Measurements from ENCODE around the gene DENND4B.

Gene DENND4B

DNA sequence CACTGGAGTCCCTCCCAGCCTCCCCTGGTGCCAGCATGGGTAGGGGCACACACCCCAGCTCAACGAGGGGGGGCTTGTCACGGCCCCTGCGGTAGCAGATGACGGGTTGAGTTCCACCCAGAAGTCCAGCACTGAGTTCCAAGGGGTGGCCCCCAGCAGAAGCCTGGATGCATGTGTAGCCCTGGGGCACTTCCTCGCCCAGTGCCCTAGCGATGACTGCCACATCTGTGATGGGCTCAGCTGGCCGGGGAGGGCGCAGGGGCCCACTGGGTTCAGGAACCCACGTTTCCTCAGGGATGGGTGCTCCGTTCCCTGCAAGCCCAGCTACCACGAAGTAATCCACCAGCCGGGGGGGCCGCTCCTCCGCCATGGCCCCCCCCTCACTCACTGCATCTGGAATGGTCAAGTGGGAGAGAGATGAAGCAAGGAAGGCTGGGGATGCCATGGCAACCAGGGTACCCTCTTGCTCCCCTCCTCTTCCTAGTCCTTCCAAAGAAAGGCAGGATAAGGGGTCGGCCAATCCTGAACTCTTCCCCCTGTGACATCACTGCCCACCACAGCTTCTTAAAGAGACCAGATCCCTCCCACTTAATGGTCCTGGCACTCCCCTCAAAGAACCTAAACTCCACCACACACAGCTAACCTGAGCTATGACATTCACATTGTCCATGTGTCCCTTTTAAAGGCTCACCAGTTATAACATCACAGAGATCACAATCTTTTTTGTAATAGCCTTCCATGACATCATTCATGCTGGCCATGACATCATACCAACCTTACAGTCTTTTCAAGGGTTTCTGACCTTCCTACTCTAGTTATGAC, 2.3 kb downstream of the DENND4B start:
- DNase-seq = no peak

DNA sequence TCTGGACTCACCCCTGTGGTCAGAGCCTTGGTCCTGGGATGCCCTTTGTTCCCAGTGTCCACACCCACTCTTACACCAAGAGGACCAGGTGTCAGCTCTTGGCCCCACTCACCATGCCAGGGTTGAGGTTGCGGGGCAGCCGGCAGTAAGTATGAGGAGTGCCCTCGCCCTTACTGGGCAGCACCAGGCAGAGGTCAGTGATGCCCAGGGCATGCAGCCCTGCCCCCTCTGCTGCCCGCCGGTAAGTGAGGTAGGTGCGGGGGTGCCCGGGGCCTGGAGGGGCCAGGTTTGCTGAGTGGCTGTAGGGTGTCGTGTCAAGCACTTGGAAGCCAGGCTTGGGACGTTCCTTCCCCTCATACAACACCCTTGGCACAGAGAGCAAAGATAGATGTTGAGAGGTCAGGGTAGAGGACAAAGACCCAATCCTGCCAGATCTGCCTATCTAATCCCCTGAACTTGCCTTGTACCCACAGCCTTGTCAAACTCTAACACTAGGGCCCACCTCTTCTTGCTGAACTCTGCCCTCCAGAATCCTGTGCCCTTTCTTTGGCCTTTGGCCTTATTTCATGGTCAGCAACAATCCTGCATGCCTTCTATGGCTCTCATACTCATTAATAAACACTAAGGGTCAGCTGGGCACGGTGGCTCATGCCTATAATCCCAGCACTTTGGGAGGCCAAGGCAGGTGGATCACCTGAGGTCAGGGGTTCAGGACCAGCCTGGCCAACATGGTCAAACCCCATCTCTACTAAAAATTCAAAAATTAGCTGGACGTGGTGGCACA, 3.6 kb downstream of the DENND4B start:
- no peak for DNase-seq

DNA sequence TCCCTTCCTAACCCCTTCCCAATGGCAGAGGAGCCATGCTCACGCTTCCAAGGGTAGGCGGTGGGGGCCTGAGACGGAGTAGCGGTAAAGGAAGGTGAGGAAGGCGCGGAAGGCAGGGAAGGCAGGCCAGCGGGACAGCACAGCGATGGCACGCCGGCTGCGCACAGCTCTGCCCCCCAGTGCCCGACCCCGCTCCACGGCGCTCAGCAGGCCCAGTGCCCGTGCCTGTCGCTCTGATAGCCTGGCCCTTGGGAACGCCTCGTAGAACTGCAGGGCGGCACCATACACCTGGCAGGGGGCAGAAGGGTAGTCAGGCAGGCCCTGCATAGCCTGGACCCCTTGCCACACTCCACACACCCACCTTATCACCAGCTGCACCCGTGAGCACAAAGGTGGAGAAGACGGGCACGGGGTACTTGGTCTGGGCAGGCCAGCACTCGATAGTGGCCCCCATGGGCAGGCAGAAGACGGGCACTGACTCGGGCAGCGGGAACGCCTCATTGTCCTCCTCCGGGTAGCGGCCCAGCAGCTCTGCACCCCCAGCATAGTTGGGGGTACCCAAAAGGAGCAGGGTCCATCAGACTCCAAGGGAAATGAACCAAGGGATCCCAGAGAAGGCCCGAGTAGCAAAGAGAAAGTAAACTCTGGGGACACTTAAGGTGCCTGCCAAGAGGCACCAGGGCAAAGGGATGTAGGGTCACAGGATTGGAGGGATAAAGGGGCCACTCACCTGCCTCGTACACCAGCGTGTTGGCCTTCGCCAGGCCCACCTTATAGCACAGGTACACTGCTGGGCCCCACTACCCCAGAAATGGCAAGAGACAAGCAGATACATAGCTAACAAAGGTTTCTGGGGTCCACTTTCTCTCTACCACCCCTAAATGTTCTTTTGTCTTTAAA, 4.4 kb downstream of the DENND4B start:
- no peak for DNase-seq

DNA sequence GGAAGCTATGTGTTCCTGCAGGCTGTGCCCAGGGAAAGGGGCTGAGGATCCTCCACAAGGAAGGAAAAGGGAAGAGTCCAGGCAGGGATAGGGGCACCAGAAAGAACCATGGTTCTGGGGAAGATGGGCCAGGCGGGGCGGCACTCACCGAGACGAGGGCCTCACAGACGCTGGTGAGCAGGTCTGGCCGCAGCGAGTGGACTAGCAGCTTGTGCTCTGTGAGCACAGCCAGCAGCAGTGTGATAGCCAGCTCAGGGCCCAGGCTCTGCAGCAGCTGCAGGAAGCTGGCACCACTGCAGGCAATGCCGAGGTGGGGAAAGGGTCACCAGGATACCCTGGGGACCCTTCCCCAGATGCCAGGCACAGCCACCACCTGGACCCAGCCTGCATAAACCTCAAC, 5.8 kb downstream of the DENND4B start:
- no peak for DNase-seq

DNA sequence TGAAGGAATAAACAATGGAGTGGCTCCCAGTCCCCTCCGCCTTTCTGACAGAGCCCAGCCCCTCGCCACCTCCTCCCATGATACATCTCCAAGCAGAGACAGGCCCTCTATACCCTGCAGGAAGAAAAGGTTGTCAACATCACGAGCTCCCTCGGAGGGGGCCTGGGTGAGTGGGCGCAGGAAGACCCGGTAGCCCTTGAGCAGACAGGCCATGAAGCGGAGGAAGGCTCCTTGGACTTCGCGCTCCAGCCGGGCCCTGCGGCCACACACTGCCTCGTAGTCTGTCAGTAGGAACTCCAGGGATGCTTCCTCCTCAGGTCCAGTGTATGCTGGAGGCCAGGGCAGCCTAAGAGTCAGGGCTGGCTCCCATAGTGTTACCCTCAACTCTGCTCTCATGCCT, 7.0 kb downstream of the DENND4B start:
- DNase-seq = no peak

DNA sequence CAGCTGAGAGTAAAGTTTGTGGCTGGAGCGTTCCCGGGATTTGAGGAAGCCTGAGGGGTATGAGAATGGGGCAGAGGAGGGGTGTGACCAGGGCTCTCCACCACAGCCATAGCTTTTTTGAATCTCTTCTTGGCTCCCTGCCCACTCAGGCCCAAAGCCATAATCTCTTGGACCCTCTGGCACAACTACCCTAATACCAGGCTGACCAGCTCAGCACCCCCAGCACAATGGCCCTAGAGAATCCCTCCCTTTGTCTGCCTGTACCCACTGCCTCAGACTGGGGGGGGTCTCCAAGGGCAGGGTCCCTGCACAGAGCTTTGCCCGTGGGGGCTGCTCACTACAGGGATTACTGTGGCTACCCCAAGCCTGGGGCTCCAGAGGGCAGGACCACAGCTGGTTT, 7.5 kb downstream of the DENND4B start:
- no peak for DNase-seq

DNA sequence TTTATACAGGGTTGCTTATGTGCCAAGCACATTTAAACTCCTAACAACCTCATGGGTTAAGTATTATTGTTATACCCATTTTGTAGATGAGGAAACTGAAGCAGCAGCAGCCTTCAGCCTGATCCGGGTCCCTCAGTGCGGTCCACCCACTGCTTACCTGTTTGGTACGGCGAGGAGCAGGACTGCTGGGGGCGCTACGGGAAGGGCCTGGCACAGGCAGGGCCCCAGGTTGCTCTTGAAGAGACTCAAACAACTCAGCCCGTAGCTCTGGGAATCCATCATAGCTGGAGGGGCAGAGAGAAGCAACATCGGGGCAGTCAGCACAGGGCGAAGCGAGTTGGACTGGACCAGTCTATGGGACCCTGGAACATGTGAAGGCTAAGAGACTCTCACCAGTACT, 9.2 kb downstream of the DENND4B start:
- DNase-seq = no peak

DNA sequence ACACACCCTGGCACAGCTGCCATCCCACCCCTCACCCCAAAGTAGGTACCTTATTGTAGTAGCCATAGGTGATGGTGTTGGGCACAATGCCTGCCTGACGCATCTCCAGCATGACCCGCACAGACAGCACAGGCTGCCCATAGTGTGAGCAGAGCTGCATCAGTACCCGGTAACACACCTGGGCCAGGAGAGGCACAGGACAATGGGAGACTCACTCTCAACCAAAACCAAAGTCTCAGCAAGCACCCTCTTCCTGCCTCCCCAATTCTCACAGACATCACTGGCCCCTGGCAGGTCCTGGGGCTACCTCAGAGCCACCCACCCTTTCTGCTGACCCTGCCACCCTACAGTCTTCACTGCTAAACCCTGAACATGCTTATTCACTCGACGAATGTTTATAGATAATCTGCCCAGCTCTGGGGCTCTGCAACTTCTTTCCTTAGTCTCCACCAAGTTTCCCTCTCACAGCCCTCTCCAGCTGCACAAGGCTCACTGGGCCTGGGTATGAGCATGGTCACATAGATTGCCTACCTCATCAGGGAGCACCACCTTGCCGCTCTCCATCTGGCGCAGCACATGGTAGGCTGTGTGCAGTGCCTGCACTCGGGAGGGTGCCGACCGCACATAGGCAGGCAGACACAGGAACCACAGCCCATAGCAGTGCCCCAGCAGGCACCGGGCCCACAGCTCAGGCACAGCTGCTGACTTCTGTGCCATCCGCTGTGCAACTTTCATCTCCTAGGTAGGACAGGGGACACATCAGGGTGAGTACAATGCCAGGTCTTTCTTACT, 10.3 kb downstream of the DENND4B start:
- DNase-seq = no peak

DNA sequence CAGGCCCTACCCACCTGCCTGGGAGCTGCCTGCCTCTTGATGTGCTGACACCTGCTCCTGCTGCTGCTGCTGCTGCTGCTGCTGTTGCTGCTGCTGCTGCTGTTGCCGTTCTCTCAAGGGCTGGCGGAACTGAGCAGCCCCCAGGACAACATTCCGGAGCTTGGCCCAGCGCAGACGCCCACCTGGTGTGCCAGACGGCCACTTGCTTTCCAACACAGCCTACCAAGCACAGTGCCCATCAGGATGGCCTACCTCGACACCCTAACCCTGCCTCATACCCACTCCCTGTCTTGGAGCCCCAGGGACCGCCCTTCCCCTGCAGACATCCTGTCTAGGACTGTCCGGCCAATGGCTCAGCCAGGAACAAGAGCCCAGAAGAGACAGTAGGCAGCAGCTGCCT, 11.8 kb downstream of the DENND4B start:
- no peak for DNase-seq

DNA sequence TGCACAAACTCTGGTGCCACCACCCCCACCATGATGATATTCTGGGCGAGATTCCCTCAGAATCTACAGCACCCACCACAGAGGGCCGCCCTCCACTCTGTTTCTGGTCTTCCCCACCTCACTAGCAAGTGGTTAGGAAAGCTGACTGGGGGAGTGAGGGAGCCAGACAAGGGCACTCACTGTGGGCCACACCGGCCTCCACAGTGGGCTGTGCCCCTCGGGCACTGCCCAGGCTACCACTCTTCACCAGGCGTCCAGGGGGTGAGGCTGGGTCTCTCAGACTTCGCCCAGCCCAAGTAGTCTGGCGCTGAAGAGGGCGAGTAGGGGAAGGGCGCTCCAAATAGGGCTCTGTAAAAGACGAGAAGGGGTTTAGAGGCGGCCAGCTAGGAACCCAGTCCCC, 12.6 kb downstream of the DENND4B start:
- DNase-seq = no peak

DNA sequence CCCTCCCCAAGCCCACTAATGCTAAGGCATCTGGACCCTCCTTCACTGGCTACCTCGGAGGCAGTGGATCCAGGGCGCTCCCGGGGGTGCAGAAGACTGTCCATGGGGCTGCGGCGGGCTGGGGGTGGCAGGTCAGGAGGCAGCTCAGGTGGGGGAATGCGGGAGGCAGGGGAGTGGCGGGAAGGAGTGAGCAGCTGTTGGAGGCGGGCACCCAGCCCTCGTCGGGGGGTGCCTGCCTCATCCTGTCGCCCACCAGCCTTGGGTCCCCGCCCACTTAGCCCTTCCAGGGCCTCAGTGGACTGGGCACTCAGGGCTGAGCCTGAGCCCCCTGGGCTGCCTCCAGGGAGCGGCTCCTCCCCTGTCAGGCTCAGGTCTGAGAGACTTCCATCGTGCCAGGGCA, 13.1 kb downstream of the DENND4B start:
- no peak for DNase-seq

DNA sequence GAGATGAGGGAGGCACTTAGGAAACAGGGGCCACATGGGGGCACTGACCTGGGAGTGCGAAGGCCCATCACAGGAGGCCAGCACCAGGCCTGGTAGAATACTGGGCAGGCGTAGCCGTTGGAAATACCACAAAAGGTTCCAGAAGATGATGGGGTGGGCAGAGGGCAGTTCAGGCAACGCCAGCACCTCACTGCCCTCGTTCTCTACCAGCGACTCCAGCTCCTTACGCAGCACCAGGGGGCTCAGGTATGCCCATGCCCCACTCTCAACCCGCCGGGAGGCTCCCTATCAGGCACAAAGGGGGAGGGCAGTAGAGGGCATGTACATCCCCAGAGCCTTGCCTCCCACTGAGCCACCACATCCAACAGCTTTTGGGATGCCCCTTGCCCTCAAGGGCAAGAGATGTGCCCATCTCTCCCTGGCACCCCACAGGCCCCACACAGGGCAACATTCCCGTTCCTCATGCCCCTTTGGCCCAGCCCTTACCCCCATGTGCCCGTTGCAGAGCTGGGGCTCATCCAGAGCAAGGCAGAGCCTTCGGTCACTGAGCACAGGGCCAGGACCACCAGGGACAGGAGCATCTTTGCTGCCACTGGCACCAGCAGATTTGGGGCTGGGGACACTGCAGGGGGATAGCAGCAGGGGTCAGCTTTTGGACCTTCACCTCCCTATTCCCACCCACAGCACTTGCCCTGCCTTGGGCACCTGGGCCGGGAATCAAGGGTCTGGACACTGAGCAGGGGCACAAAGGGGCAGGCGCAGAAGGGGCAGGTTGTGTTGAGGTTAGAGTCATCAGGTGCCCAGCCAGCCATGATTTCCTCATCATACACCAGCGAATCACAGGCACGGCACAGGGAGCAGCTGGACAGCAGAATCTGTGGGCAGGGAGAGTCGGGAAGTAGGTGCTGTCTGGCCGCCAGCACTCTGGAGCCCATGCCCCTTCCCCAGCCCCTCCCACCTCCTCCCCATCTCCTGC, 14.1 kb downstream of the DENND4B start:
- no peak for DNase-seq

DNA sequence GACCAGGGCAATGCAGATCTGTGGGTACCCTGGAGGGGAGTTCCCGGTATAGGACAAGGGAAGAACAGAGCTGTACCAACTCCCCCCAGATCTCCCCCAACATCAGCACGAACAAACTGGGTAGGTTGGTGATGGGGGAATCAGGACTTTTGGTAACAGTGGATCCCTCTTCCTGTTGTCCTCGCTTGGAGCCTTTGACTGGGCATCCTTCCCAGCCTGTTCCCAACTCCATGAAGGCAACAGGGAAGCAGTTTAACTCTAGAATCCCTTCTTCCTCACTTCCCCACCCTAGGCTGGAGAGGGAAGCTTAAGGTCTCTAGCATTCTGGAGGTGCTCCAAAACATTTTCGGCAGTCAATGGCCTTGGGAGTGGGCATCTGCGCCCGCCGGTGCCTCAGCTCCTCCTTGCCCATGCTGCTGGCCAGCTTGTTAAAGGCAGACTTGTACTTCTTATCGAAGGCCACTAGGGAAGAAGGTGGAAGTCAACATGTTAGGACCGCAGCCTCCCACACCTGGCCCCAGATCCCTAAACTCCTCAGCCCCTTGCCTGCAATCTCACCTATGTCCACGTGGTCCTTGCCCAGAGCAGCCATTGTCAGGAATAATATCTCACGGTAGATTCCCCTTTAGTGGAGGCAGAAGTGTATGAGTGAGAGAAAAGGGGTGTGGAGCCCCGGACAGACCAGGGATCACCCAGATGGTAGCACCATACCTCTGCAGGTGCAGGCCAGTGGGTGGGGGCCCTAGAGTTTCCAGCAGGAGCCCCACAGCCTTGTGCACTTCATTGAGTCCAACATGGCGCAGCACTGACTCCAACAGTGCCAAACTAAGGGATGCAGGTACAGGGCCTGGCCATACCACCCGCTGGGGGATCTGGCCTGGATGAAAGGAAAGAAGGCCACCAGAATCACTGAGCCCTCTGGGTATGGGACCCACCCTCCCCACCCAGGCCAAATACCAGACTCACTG, 16.3 kb downstream of the DENND4B start:
- no peak for DNase-seq

DNA sequence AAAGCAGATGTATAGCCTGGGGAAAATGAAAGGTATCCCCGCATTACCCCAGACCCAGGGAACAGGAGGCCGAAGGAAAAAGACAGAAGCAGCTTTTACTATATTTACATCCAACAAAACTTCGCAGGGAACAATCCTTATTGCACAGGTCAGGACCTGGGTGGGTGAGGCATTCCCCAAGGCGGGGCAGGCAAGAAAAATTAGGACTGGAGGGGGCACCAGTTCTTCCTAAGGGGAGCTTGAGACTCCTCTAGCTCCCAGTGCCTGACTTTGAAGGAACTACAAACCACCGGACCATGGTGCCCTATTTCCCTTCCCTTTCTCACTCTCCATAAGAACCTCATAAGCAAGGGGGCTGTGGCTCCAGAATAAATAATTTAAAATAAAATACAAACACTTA, 17.1 kb downstream of the DENND4B start:
- no peak for DNase-seq

DNA sequence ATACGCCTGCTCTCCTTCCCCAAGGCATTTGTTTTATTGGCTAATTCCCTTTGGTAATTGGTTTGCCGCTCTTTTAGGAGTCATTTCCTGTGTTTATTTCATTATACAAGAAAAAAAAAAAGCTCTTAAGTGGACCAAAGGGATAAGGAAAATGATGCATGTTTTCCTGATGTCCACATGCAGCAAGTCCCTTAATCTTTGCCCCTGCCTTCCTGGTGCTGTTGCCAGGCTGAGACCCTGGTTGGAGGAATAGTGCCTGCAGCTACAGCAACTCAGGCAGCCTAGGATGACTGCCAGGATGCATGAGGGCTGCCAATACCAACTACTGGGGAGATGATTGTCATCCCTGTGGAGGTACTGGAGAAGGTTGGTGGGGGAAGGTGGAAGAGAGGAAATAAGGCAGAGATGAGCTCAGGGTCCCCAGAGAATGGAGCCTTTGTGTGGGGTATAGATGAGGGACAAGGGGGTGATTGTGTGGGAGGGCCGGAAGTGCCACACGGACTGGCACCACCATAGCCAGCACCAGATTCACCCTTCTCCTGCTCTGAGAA, 17.7 kb downstream of the DENND4B start:
- no peak for DNase-seq

DNA sequence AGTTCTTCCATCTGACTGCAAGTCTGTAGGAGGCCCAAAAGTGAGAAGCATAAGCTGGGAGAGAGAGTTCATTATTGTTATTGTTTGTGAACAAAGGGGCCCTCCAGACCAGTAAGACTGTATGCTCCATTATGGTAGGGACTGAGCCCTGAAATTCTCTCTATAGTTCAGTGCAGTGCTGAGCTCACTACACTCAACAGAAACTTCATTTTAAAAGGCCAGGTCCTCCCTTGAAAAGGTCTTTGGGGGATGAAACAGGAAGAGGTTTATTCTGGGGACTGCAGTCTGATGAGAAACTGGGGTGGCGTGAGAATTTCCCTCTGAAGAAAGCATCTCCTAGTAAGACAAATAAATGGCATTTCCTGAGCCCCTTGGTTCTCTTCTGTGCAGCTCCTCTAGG, 18.3 kb downstream of the DENND4B start:
- no peak for DNase-seq

DNA sequence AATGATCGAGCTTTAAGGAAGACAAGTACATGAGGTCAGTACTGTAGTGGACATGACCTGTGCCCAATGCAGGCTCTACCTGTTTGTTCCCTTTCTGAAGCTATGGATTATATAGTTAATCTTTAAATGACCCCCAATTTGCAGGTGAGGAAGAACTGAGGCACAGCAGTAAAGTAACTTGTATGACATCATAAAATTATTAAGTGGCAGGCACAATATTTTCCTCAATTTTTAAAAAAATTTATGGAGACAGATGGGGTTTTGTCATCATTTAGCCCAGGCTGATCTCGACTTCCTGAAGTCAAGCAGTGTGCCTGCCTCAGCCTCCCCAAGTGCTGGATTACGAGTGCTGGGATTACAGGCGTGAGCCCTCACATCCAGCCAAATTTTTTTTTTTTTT, 20.1 kb downstream of the DENND4B start:
- no peak for DNase-seq

DNA sequence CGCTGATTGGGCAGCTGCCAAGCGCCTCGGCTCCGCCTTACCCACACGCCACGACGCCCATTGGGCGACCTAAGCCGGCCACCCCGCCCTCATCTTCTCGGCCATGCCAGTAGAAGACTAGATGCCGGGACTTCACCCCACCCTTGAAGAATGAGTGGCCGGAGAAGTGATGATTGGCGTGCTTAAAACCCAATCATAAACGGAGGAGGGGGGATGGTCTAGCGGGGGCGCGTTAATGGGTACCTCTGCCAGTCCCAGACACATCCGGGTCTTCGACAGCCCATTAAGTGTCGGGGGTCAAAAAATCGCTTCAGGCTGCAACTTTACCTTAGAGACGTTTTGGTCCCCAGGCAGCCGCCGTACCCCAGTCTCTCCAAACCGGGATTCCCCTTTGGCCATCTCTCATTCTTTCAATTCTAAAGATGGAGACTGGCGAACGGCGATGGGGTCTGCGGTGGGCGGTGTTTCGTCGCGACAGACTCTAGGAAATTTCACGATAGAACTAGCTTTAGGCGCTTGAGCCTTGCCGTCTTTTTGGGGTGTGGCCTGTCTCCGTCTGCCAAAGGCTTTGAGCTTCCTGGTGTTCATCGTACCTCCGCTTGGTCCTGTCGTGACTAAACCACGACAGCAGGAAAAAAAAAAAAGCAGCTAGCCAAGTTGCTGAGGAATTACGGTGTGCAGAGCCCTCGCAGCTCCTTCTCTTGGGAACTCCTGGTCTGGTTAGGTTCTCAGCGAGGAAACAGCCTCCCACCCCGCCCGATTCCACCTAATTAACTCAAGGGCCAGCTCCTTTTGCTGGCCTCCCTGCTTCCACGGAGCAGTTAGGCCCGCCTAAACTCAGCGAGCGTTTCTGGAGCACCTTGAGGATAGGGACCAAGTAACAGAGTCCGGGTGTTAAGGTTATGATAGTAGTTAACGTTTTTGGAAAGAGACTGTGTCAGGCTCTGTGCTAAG, 23.3 kb downstream of the DENND4B start, which contains the start of gene GATAD2B:
TSS of gene GATAD2B (minus strand) at position 1 of the 954 bp plus-strand sequence. CDS start 94,625 bp downstream, outside the sequence.
- DNase-seq = peak; percentile 100

Measured in NCI-H526 (cell line).